K562 (cell line): ENCODE data around the gene FCAR.
"Not testable (repeated sequence)": the region's sequence is repeated elsewhere in the genome, so short reads cannot be mapped to it uniquely, and the experiment has no call there.

Experiments
- BMI1 ChIP-seq: fragments of 150-350 bp; IDR thresholded peaks from 2 replicates; pipeline ENCODE4 v1.6.1; 2014; ENCODE audit warnings: low read length
- CTCF ChIP-seq, 3 experiments: IDR thresholded peaks in 2 of 3; conservative IDR thresholded peaks in 1 of 3; 2 replicates each; pipeline ENCODE4 v1.5.1; 2011 to 2012; ENCODE audit warnings: low read length in 3 of 3, mild to moderate bottlenecking in 3 of 3, control low read depth in 2 of 3, improper control_type of control experiment in 1 of 3, inconsistent platforms in 1 of 3, low read depth in 1 of 3, mixed read lengths in 1 of 3, moderate library complexity in 1 of 3; ENCODE audit not compliant: insufficient read depth in 2 of 3
- DACH1 ChIP-seq: fragments of 450-650 bp; IDR thresholded peaks from 2 replicates; pipeline ENCODE4 v1.6.1; 2018; ENCODE audit not compliant: partially characterized antibody
- GABPB1 ChIP-seq: sonication (generic); formaldehyde crosslinking; IDR thresholded peaks from 2 replicates; pipeline ENCODE4 v1.8.0; 2022; ENCODE audit warnings: mild to moderate bottlenecking, missing genetic modification reagents
- HDAC1 ChIP-seq, 2 experiments: fragments of 450-650 bp; IDR thresholded peaks; 2 replicates each; pipeline ENCODE4 v1.6.1; 2016 to 2017; ENCODE audit warnings: inconsistent platforms in 1 of 2, mild to moderate bottlenecking in 1 of 2, moderate library complexity in 1 of 2
- MYC ChIP-seq, 2 experiments: fragments of 250-450 bp in 1 of 2; sonication (Bioruptor Pico) in 1 of 2; IDR thresholded peaks; 2 replicates each; pipeline versions ENCODE4 v1.5.1 to v1.6.1; 2012 to 2021; ENCODE audit warnings: low read depth in 2 of 2, borderline replicate concordance in 1 of 2, improper control_type of control experiment in 1 of 2, low read length in 1 of 2, mild to moderate bottlenecking in 1 of 2, moderate library complexity in 1 of 2
- POLR2A ChIP-seq: fragments of 450-650 bp; conservative IDR thresholded peaks from 2 replicates; pipeline ENCODE4 v1.6.1; 2016
- RFX5 ChIP-seq: IDR thresholded peaks from 2 replicates; pipeline ENCODE4 v1.6.1; 2011; ENCODE audit warnings: low read depth, mild to moderate bottlenecking, improper control_type of control experiment, low read length
- ZNF174 ChIP-seq: fragments of 250-450 bp; sonication (Bioruptor Pico); IDR thresholded peaks from 2 replicates; pipeline ENCODE4 v1.4.0; 2020; ENCODE audit warnings: mild to moderate bottlenecking
- ZNF274 ChIP-seq: IDR thresholded peaks from 2 replicates; pipeline ENCODE4 v1.6.1; 2011; ENCODE audit warnings: low read depth, mild to moderate bottlenecking, low read length, moderate library complexity, borderline replicate concordance
- TF ChIP-seq, protein P1 (sequence below): sonication (generic); formaldehyde crosslinking; IDR thresholded peaks from 2 replicates; pipeline ENCODE4 v1.9.0; 2022; ENCODE audit warnings: mild to moderate bottlenecking, missing genetic modification reagents
- TF ChIP-seq, protein P2 (sequence below): fragments of 450-650 bp; formaldehyde crosslinking; IDR thresholded peaks from 2 replicates; pipeline ENCODE4 v1.4.0; 2022; ENCODE audit warnings: missing genetic modification characterization

GRCh38 chr19:54859421-54859820 is 14.6 kb upstream of the FCAR start:
- TF ChIP-seq HDAC1 (IDR thresholded peaks at IDR 0.05); POLR2A; MYC (IDR thresholded peaks at IDR 0.05; ENCODE audit: low read depth, low read length); MYC (CRISPR knock-in tag; IDR thresholded peaks at IDR 0.05; ENCODE audit: borderline replicate concordance, low read depth); ZNF174 (CRISPR knock-in tag); CTCF (IDR thresholded peaks at IDR 0.05 in 2 of 3, conservative IDR thresholded peaks at IDR 0.05 in 1 of 3; ENCODE audit: insufficient read depth in 2 of 3, low read depth in 1 of 3, low read length in 3 of 3); ZNF274; BMI1; RFX5; DACH1; GABPB1: not testable (repeated sequence)
- TF ChIP-seq, protein P1, sequence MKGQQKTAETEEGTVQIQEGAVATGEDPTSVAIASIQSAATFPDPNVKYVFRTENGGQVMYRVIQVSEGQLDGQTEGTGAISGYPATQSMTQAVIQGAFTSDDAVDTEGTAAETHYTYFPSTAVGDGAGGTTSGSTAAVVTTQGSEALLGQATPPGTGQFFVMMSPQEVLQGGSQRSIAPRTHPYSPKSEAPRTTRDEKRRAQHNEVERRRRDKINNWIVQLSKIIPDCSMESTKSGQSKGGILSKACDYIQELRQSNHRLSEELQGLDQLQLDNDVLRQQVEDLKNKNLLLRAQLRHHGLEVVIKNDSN (CRISPR knock-in tag), result not testable (repeated sequence)
- TF ChIP-seq, protein P2, sequence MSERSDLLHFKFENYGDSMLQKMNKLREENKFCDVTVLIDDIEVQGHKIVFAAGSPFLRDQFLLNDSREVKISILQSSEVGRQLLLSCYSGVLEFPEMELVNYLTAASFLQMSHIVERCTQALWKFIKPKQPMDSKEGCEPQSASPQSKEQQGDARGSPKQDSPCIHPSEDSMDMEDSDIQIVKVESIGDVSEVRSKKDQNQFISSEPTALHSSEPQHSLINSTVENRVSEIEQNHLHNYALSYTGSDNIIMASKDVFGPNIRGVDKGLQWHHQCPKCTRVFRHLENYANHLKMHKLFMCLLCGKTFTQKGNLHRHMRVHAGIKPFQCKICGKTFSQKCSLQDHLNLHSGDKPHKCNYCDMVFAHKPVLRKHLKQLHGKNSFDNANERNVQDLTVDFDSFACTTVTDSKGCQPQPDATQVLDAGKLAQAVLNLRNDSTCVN (CRISPR knock-in tag), result not testable (repeated sequence)
